CD4-positive, alpha-beta T cell treated with Interleukin-4 for 1 hour (primary cell): ENCODE results near the gene WDR82.

Source experiments
- DNase-seq, 2 donors: peaks; one replicate each; pipeline ENCODE4 v3.0.0-alpha.2; 2020 to 2022

The WDR82 gene, protein sequence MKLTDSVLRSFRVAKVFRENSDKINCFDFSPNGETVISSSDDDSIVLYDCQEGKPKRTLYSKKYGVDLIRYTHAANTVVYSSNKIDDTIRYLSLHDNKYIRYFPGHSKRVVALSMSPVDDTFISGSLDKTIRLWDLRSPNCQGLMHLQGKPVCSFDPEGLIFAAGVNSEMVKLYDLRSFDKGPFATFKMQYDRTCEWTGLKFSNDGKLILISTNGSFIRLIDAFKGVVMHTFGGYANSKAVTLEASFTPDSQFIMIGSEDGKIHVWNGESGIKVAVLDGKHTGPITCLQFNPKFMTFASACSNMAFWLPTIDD

GRCh38 chr3:52278510-52279069 lies at the start of gene WDR82:
Gene WDR82, minus strand, starts transcription at chr3:52278649. Its CDS starts 288 bp downstream, at chr3:52278361.
- DNase-seq = peak; percentile 95 to 96

GRCh38 chr3:52327486-52328290 lies 49.2 kb upstream of the WDR82 start:
- DNase-seq = no peak

DNA sequence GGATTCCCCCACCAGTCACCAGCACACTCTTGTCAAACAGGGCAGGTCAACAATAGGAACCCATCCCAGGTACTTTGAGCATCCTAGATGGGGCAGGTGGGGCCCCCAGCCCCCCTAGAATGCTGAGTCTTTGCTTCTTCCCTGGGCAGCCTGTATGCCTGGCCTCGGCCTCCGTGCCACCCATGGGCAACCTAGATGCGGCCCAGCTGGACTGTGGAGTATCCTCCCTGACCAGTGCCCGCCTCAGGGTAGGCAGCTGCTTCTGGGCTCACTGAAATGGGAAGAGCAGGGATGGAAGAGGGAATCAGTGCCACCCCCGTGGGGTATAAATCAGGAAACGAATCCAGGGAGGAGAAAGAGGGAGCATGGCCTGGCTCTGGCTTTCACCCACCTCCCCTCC lies 48.5 kb upstream of the WDR82 start:
- no peak for DNase-seq

GRCh38 chr3:52325686-52326085 lies 47.2 kb upstream of the WDR82 start:
- DNase-seq = no peak

GRCh38 chr3:52324676-52325075 lies 46.2 kb upstream of the WDR82 start:
- no peak for DNase-seq

DNA sequence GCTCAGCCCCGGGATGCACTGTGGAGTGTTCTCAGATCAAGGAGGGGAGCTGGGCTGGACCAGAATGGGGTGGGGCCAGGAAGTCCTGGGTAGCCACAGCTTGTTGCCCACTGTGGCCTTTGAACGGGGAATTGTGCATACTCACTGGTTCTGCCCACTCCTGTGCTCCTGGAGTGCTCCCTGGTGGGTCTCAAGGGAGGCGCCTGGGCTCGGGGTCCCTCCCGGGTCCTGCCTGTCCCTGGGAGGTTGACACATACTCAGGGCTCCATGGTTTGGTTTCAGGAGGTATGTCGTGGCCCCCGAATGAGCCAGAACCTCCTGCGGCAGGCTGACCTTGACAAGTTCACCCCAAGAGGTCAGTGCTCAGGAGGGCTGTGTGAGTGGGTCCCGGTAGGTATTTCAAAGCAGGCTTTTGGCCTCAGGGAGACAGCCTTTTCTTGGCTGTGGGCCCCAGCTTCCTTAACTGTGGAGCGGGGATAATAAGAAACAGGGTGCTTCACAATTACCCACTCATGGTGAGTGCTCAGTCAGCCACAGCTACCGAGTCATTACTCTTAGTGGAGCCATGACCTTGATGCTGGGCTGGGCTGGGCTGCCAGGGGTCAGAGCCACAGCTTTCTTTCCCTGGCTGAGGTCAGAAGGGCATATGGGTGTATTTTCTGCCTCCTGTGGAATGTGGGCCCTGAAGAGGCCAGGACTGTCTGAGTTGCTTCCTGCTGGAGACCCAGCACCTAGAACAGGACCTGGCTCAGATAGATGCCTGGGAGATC lies 45.3 kb upstream of the WDR82 start:
- no peak for DNase-seq

GRCh38 chr3:52322466-52322865 lies 44.0 kb upstream of the WDR82 start:
- DNase-seq = no peak

DNA sequence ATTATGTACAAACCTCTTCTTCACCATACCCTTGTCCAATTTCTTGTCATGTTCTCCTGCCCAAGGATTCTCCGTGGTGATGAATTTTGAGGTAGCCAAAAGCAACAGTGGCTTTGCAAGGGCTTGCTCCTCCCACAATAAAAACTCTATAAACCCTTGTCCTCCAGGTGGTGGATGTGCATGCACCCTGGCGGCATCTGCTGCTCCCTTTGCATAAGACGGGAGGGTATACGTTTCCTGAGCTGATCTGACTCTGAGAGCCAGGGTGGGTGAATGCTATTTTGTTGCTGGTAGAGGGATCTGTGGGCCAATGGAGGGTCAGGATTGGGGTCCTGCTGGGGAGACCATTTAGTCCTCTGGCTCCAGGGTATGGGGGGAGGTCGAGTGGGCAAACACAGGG lies 43.0 kb upstream of the WDR82 start:
- DNase-seq = no peak

GRCh38 chr3:52319921-52320595 lies 41.6 kb upstream of the WDR82 start:
- DNase-seq = no peak

- DNase-seq = no peak
These were observed 39.9 kb upstream of the WDR82 start for GRCh38 chr3:52318186-52318816.

DNA sequence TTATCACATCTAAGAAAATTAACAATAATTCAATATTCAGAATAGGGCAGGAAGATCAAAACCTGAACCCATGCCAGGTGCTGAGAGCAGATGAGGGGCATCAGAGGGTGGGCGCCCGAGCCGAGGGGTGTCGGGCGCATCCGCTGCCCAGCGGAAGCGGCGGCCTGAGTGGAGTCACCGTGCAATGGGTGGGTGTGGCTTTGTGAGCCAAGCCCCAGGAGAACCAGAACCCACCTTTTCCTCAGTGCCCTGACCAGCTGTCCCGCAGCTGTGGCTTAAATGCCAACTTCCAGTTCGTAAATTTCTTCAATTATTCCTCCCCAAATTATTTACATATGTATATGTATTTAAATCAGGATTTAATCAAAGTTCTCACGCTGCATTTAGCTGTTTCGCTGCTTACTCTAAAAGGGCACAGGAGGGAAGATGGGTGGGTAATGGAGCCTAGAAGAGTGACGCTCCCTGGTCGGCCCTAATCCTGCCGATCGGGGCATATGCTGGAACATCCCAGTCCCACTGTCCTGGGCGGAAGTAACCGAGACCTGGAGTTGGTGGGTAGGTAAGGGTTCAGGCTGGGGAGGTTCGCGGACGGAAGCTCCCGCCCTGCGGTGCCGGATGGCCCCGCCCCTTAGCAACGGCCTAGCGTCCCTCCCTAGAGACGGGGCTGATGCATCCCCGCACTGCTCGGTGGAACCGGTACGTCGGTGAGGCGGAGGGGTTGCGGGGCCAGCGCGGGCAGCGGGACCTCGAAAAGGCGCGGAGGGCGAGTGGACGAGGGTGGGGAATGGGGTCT lies 39.0 kb upstream of the WDR82 start:
- peak; percentile 74 to 75 for DNase-seq

- DNase-seq = no peak
These were observed 37.7 kb upstream of the WDR82 start, which contains the start of gene DNAH1 for GRCh38 chr3:52315977-52316764. Gene DNAH1, plus strand, starts transcription at chr3:52316319. Its CDS starts 6,124 bp downstream, at chr3:52322443.

- no peak for DNase-seq
These were observed 36.6 kb upstream of the WDR82 start for GRCh38 chr3:52315006-52315405.

GRCh38 chr3:52314489-52314888 lies 36.0 kb upstream of the WDR82 start:
- DNase-seq = no peak

DNA sequence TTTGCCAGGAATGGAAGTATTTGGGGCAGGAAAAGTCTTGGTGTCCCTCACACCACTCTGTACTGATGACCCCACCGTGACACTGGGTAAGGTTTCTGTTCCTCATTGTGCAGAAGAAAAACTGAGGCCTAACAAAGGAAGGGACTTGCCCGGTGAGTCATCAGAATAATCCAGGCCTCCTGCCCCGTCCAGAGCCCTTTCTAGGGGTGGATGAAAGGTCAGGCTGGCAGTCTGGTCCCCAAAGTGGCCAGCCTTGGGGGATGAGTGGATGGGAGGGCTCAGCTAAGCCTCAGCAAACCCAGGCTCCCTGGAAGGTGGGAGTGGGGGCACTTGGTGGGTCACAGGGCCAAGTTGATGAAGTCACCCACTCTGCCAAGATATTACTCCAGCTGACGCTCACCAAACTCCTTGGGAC lies 35.3 kb upstream of the WDR82 start:
- DNase-seq = peak in 1 of 2 donors; percentile 73

- no peak for DNase-seq
These were observed 34.8 kb upstream of the WDR82 start for GRCh38 chr3:52313188-52313773.

- no peak for DNase-seq
These were observed 33.2 kb upstream of the WDR82 start for GRCh38 chr3:52311576-52312119.

DNA sequence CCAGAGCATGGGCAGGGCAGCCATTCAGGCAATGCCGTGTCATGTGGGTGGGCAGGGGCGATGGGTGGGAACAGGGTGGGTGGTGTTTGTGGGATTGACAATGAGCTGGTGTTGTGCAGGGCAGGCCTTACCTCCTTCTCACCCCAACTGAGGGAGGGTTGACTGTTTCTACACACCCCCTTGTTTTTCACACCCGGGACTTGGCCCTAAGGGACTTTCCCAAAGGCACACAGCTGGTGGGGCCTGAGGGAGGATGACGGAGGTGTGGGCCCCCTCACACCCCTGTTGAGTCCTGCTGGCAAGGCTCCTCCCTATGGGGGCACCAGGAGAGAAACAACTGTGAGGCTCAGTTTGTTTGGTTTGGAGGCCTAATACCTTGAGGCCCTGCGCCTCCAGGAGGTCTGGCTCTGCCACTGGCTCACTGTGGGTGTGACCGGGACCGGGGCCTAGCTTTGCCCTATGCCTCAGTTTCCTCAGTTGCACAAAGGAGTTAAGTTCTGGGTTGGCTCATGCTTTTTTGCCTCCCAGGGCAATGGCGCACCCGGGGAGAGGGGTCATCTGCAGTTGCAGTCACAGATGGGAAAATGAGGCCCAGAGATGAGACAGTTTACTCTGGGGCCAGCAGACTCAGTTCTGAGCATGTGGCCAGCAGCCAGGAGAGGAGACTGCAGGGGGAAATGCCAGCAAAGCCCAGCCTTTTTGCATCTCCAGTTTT lies 32.6 kb upstream of the WDR82 start:
- DNase-seq = peak; percentile 70 to 71

GRCh38 chr3:52308308-52308707 lies 29.9 kb upstream of the WDR82 start:
- no peak for DNase-seq
